COLO668 (cell line): ENCODE results near the gene RIOX2.
A peak's percentile ranks its signal among the peaks of the same experiment; 100 is the strongest.

Experiments used
- DNase-seq: peaks from one replicate; lab custom pipeline; 2025; ENCODE audit not compliant: unreplicated experiment; lab: John Stamatoyannopoulos, UW

Gene RIOX2

DNA sequence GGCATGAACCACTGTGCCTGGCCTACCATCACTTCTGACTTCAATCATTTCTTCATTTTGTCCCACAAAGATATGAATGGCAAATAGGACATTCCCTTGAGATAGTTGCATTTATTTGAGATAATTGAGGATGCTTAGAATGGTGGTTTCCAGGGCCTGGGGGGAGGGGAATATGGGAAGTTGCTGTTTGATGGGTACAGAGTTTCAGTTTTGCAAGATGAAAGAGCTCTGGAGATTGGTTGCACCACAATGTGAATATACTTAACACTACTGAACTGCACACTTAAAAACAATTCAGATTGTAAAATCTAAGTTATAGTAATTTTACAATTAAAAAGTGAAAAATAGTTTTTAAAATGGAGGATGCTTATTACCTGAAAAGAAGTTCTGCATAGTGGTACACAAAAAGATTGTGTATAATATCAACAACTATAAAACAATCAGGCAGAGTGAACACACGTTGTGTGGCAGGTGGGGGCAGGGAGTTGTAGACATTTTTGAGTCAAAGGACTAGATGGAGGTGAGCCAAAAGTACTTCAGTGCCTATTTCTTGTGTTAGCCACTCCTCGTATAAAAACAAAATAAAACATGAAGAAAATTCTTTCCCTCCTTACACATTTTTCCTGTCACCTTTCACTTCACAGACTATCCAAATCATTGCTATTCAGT lies 18.5 kb upstream of the RIOX2 start:
- DNase-seq: no peak

DNA sequence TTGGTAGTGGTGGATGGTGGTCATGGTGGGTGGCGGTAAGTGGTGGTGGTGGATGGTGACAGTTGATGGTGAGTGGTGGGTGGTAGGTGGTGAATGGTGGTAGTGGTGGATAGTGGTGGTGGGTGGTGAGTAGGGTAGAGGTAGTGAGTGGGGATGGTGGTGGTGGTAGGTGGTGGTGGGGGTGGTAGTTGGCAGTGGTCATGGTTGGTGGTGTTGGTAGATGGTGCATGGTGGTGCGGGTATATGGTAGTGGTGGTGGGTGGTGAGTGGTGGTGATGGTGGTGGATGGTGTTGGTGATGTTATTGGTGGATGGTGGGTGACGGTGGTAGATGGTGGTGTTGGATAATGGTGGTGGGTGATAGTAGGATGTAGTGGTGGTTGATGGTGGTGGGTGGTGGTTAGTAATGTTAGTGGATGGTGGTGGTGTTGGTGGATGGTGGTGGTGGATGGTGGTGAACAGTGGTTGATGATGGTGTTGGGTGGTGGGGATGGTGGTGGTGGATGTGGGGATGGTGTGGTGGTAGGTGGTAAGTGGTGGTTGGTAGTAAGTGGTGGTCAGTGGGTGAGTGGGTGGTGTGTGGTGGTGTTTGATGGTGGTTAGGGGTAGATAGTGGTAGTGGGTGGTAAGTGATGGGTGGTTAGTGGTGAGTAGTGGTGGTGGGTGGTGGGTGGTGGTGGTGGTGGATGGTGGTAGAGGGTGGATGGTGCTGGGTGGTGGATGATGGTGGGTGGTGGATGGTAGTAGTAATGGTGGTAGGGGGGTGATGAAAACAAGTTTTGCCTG lies 16.7 kb upstream of the RIOX2 start:
- DNase-seq: no peak

DNA sequence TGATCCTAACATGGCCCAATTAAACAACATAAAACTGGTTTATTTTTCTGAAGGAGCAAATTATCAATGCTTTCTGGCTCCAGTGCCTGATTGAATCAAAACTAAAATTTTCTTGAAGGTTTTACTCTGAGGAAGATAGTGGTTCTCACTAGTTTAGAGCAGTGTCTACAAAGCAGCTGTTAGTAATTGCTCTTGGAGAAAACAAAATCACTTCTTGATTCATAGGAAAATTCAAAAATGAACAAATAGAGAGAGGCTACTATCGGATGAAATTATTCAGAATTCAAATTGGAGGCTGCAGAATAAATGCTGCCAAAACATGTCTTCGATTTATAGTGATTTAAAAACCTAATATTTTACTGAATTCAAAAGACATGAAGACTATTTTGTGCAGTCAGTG lies 15.1 kb upstream of the RIOX2 start:
- no peak for DNase-seq

DNA sequence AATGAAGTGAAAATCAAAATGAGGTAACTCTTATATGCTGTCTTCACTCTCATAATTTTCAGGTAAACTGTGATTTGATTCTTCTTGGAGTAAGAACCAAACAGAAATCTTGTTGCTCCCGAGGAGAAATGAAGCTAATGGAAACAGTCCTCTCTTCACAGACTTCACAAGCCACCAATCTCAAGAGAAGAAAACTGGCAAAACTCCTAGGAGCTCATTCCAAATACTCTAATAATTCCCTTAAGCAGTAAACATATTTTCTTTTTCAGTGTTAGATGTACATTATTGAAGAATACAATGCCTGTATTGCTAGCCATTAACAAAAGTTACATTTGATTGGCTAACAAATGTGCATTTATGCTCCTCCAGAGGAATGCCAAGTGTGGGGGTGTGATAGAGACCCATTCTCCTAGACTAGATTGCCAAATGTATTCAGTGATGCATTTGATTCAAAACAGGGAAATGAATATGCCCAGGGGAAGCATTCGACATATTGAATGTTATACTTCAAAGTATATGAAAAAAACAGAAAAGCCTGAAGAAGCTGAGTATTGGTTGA lies 11.8 kb upstream of the RIOX2 start:
- no peak for DNase-seq

DNA sequence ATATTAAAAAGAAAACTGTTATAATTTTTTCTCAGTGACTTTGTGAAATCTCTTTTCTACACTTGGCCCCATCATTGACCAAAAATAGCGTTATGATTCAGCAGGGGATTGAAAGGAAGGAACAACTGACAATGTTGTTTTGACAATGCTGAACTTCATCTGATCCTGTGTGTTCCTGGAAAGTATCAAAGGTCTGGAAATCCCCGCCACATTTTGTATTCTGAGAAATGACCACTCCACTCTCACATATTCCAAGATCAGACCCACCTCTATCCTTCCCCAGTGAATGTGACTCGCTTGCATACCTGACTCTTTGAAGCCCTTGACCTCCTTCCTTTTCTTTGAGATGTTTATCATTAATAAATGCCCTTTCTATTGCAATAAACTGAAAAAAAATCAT lies 9.7 kb upstream of the RIOX2 start:
- DNase-seq: no peak

DNA sequence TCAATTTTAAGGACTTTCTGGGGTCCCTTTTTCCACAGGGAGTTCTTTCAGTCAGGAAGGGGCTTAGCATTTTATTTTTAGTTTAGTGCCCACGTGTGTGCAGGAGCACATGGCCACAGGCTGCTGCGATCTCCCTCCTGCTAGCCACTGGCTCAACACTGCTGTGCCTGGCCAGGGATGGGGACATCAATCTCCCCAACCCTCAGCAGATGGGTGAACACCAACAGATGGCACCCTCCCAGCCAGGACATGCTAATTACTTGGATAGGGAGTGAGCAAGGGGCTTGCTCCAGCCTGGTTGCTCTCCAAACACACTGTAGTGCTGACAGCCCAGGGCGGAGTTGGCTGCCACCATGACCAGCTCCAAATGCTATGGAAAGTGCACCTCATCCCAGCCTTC lies 7.4 kb upstream of the RIOX2 start:
- no peak for DNase-seq

DNA sequence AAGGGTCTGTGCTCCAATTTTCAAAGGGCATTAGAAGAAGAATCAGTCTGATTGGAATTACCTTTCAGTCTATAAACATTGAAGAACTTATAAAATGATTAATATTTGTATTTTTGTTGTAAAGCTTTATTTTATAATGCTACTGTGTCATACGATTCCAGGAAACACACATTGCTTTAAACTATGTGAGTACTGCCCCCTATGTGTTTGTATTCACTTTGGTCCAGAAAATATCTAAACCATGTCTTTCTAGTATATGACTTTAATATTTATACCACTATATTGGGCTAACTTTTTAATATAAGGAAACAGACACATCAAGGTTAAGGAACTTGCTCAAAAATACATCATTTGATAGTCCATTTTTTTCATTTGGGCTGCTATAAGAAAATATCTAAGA lies 3.2 kb upstream of the RIOX2 start:
- no peak for DNase-seq

DNA sequence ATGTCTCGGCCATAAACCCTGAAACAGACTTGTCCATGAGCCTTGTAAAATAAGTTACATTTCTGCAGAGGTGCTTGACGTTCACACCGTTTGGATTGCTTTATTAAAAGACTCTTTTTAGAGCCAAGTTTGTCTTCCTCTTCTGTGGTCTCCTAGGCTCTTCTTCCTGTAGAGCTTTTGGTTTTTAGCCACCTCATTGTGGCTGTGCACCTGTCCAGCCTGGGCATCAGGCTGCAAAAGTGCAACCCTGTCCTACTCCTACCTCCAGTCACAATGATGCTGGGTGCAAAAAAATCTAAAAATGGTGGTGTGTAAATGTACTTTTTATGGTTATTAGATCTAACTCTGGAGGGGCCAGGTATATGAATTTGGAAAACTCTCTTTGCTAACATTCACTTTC lies 2.8 kb upstream of the RIOX2 start:
- no peak for DNase-seq

DNA sequence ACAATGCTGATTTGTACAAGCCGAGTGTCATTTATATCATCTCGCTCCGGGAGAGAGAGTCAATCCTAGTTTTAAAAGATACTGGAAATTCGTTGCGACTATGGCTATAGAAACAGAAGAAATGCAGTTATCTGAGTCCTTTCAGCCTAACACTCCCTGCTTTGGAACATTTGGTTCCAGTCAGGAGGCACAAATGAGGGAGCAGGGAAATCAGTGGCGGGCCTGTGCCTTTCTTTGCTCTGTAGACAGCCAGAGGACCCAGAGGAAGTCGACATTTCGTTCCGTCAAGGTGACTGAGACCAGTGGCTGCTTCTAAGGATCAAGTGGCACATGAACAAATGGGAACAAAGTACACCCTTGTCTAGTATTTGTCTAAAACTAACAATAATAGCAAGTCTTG lies 745 bp upstream of the RIOX2 start:
- DNase-seq: no peak

DNA sequence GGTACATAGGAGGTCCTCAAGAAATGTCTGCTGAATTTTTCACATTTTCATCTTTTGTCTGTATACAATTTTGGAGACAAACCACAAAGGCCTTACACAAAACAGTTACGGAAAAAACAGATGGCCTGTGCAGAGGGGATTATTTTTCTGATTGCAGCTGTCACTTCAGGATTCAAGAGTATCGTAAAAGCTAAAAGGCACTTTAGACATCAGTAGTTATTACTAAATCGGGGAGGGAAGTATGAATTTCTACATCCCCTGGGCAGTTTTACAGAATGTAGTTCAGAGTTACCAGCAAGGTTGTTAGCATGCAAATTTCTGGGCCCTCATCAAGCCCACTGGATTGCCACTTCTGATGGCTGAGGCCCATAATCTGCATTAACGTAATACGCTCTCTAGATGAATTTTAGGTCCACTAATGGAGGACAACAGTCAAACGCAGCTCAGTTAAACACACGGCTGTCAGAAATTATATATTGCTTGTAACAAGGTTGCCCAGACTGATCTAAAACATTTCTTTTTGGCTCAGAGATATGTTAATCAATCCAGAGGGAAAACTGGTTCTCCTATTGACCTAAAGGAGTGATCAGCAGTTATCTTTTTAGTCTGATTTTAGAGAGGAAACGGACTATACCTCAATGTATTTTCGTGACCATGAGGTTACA lies 1.1 kb downstream of the RIOX2 start:
- DNase-seq: no peak

DNA sequence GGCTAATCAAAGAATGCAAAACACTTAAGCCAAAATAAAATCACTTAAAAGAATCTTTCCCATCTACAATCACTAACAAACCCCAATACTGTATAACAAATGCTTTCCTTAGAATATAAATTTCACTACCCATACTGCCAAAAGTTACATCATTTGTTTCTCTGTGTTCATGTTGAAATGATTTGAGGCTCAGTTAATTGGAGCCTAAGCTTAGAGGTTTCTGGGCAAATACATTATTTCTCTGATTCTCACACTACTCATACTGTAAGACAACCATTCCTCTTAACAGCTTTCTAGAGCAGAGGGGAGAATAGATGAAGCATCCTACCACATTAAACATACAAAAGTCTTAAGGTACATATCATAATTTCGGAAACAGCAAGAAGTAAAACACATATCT lies 2.1 kb downstream of the RIOX2 start:
- no peak for DNase-seq

DNA sequence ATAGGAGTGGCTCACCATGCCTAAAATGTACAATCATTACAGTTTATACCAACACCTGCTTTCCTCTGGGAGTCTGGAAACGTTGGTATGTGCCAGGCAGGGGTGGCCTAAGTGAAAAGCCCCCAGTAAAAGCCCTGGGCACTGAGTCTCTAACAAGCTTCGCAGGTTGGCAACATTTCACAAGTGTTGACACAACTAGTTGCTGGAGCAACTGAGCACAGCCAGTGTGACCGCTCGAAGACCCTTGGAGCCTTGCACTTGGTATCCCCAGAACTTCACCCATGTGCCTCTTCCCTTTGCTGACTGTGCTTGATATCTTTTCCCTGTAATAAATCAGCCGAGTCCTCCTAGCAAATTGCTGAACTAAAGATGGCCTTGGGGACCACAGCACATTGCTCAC lies 2.7 kb downstream of the RIOX2 start:
- DNase-seq: no peak

DNA sequence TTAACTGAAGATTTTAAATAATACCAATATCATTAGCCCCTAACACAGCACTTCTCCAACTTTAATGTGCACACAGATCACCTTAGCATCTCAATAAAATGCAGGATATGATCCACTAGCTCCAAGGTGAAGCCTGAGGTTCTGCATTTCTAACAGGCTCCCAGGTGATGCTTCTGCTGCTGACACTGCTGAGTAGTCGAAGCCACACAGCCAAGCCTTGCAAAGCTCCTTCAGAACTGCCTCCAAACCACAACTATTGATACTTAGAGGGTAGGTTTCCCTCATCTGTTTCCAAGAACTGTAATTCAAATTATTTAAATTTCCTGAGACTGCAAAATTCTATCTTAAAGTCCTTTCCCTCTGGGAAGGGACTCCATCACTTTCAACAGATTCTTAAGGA lies 3.9 kb downstream of the RIOX2 start:
- DNase-seq: no peak

DNA sequence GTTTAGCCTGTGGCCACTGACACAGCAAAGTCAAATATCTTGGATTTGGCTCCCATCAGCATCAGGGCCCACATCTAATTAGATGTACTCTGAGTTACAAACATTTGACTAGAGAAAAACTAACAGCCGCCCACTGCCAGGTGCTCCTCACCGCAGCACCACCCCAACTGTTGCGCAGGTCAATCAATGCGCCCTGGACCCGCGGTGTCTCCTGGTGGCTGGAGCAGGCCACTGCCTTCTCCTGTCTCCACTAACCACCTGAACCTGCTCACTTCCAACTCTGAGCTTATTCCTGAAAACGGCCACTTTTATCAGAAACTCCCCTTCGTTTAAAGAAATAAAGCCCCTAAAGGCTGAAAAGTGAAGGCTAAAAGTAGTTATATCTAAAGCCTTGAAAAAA lies 4.3 kb downstream of the RIOX2 start:
- peak; percentile 1 for DNase-seq

DNA sequence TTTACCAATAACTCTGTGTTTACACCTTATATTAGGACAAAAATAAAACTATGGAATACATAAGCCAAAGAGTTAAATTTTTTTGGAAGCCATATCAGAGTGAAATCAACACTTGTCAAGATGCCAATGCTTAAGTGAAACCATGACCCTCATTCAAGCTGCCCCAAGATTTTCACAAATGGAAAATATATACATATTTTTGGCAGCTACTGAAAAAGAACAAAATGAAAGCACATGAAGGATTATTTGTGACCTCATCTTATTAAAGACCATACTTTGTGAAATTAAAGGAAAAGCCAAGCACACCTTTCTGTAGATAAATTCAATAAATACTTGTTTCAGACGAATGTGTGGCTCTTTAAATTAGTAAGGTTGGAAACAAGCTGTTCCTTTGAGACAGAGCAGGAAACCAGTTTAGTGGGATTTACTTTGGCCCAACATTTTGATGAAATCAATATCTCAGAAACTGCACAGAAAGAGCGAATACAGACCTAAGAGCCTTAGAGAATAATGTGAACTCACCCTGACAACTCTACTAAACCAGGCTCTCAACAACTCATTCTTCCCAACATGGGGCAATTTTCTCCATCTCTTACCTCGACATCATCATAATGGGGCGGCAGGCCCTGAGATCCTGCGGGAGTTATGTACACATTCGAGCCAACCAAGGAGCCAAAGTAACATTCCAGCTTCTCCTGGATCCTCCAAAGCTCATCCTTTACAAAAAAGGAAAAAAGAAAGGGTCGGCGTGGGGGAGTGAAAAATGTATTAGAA lies 11.1 kb downstream of the RIOX2 start:
- DNase-seq: no peak

DNA sequence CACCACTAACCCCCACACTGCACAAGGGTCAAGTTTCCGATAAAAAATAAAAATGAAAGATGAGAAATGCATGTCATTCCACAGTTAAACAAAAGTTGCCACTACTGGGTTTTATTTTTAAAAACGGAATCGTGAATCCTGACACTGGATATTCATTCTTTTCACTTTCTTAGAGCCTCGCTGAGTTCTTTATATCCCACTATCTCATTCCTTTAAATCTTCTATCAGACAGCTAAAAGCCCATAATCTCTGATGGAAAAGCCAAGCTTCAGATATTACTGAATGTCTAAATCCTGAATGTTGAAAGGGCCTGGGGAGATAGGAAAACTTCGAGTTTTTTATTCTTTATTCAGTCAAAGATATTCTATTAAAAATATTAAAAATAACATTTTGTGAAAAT lies 11.7 kb downstream of the RIOX2 start:
- no peak for DNase-seq

DNA sequence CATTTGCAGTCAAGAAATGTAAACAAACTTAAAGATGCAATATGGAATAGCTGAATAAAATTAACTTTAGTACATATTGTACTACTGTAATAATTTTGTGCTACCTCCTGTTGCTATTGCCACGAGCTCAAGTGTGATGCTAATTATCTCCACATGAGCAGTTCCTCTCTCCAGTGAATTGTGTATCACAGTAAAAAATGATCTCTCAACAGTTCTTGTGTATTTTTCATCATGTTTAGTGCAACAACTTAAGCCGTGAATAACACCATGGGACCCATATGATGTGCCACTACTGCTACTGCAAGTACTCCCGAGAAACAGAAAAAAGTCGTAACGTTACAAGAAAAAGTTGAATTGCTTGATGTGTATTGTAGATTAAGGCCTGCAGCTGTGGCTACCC lies 12.4 kb downstream of the RIOX2 start:
- DNase-seq: no peak

DNA sequence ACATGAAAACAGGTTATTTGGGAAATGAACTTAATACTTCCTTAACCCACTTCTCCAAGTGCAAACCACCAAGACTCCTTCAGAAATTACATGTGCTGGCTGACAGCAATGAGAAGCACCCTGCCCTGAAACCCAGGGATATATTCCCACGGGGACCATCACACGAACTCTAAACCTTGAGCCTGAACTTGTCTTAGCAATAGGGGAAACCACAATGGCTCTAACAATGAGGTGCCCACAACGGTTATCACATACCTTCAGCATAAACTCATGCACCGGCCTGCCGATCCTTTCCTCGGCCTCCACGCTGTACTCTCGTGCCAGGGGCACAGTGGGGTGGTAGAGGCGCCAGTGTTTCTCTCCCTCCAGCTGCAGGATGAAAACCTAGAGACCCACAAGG lies 13.4 kb downstream of the RIOX2 start:
- DNase-seq: no peak

DNA sequence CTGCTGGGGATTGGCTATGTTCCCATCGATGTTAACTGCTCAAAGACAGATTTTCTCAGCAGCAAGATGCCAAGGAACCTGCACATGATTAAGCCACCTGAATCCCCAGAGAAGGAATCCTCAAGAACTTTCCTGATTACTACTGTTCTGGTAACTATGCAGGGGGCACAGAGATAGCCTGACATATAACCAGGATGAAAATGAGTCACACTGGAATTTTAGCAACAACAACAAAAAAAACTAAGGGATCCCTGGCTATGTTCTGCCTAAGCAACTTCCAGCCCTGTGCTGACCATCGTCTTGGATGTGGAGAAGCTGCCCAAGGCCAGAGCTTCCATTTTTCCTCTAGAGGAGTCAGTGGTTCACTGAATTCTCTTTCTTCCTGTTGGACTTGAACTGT lies 13.8 kb downstream of the RIOX2 start:
- no peak for DNase-seq

DNA sequence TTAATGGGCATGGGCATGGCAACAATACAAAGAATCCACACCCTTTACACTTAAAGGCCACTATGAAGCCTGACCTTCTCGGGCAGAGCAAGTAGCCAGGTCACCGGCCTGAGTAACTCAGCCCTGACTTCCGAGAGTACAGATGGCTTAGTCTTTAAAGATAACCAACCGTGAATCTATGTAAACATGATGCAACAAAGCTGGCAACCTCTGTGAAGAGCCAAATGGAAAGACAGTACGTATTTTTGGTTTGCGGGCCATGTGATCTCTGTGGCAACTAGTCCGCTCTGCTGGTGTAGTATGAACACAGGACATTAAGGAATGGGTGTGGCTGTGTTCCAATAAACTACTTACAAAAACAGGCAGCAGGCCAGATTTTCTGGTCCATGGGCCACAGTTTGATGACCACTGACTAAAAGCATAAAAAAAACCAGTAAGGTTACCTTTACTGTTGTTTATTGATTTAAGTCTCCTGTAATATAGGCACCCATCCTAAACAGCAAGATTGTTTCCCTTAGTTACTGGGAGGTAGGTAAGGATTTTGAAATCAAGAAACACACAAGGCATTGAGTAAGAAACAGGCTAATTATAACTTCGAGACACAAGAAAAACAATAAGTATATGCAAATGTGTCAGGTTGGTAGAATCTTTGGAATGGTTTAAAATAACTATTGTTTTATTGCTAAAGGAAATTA lies 14.5 kb downstream of the RIOX2 start:
- no peak for DNase-seq

DNA sequence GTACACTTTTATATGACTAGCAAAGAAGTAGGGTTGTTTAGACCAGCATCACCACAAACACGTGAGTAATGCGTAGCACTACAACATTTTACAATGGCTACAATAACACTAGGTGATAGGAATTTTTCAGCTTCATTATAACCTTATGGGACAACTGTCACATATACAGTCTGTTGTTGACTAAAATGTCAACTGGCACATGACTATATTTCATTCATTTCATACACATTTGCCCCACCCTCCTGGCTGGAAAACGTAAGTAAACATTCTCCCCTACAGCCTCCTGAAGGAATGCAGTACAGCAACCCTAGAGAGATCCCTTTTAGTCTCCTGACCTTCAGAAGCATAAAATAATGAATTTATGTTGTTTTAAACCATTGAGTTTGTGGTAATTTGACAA lies 16.2 kb downstream of the RIOX2 start:
- DNase-seq: no peak
